ENCODE measurements around the gene B3GALT6. TPM values are rescaled to one million over a fixed set of nuclear protein-coding genes. Genes with fewer than 3 reads are reported as not detected.
A peak's percentile ranks its signal among the peaks of the same experiment; 100 is the strongest.

Gene B3GALT6
- polyA plus RNA-seq, 3 donors, result 15.2 to 18.8 (median 18.4) TPM

DNA sequence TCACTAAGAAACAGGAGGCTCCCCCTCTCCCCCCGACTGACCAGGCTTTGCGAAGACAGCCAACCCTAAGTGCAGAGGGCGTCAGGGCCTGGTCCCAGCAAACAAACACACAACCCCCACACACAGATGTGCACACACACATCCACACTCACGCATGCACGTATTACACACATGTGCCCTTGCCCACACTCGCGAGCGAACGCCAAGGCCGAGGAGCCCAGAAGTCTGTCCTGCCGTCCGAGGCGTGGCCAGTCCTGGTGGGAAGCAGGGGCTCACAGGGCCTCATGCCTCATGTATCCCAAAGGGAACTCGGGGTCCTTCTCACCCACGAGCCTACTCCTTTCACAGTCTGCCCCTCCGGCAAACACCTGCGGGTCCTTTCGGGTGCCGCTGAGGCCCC, 2.3 kb upstream of the B3GALT6 start:
- no peak for DNase-seq (ENCODE audit: low read depth in 3 of 3, low spot score in 2 of 3)

DNA sequence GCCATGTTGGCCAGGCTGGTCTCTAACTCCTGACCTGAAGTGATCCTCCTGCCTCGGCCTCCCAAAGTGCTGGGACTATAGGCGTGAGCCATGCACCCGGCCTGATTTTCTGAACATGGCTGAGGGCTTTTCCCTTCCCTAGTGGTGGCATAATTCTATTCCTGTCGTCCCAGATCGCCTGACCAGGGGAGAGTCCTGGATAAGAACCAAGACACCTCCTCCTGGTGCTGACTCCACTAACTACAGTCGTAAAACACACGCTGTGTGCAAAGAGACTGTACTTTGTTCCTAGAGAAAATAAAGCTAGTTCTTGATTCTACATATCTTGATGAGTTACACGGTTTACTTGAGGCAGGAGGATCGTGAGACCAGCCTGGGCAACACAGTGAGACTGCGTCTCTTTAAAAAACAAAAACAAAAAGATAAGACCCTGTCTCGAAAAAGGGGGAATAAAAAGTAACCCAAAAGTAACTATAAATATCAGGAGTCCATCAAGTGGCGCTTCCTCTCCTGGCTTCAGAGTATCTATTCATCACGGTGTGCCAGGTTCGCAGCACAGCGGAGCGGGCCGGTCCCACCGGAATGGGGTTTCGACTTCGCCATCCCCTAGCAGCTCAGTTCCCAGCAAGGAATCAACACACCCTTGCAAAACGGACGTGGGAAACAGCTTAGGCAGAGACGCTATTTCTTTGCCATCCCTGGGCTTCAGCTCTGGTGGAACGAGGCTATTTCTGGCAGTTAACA, 1.2 kb upstream of the B3GALT6 start:
- no peak for DNase-seq (ENCODE audit: low read depth in 3 of 3, low spot score in 2 of 3)

DNA sequence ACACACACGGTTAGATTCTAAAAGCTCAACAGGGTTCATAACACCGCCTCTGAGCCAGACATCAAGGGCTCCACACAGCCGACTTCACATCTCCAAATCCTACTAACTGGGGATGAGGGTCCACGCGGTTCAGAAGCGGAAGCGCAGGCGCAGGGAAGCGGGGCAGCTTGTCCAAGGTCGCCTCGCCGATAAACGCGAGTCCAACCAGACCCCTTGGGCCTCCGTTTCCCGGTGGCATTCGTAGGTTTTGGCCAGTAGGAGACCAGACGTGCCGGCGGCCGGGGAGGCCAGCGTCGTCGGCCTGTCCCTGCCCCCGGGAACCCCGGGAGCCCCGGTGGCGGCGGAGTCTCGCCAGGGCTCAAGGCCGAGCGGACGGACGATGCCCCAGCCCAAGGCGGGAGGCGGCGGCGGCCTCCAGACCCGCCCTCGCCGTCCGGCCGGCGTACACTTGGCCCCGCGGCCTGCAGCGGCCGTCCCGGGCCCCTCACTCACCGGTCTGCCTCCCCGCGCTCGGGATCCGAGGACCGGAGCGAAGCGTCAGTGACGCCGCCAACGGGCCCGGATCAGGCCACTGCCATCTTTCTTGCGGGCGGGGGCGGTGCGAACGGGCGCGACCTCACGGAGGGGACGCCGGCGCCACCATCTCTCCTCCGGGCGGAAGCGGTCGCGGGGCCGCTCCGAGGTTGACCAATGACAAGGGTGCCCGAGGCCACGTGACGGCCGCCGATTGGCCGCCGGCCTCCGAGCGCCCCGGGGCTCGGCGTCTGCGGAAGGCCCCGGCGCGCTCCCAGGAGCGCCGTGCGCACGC, 433 bp upstream of the B3GALT6 start, which contains the start of gene SDF4:
Gene SDF4 (minus strand): TSS at position 602 of the 808 bp plus-strand sequence. CDS start 3,229 bp downstream, outside the sequence.
- peak; percentile 85 to 92 (median 90) for DNase-seq (ENCODE audit: low read depth in 3 of 3, low spot score in 2 of 3)

DNA sequence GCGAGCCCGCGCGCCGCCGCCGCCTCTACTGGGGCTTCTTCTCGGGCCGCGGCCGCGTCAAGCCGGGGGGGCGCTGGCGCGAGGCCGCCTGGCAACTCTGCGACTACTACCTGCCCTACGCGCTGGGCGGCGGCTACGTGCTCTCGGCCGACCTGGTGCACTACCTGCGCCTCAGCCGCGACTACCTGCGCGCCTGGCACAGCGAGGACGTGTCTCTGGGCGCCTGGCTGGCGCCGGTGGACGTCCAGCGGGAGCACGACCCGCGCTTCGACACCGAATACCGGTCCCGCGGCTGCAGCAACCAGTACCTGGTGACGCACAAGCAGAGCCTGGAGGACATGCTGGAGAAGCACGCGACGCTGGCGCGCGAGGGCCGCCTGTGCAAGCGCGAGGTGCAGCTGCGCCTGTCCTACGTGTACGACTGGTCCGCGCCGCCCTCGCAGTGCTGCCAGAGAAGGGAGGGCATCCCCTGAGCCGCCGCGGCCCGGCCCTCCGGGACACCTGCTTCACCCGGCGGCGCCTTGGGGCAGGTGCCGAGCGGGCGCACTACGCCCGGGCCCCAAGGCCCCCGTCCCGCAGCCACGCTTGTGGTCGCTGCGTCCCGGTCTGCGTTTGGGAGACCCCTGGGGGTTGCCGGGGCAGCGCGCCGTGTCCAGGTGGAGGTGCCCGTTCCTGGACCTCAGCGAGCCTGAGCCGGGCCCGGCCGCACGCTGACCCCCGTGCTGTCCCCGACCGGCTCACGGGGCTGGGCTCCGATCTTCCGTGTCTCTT, 944 bp downstream of the B3GALT6 start:
- DNase-seq (ENCODE audit: low read depth in 3 of 3, low spot score in 2 of 3), result no peak

DNA sequence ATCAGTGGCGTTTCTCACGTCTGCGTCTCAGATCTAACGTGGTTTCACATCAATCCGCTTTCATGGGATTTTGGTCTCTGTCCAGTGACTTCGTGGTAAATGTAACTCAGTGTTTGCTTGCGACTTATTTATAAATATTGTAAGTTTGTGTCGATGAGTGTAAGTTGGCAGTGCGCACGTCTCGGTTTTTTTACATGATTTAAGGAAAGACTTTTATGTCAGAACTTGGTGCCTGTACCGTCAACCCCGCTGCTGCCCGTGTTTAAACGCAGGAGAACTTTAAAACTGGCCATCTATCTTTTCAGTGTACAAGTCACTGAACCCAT, 1.5 kb downstream of the B3GALT6 start:
- DNase-seq (ENCODE audit: low read depth in 3 of 3, low spot score in 2 of 3), result no peak

DNA sequence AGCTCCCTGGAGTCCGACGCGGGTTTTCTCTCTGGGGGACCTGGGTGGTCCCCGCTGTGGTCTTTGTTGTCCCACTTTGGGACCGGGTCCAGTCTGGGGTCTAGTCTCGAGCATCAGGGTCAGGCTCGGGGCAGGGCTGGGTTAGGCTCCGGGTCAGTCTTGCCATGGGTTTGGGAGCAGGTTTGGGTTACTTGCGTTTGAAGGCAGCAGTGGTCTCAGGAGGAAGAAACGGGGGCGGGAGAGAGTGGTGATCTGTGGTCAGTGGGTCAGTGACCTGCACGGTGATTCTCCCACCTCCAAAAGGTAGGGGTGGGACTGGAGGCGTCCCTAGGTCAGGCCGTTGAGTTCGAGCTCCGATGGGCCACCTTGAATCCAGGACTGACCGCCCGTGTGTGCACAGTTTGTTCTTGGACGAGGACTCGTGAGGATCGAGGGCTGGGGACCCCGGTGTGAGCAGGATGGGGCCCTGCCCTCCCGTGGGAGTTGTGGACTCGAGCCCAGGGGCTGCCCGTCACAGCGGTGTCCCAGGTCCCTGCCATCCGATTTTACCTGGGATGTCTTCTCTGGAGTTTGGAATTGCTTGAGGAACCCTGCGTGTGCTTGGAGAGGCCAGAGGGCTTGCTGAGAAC, 2.3 kb downstream of the B3GALT6 start:
- DNase-seq (ENCODE audit: low read depth in 3 of 3, low spot score in 2 of 3), result no peak

DNA sequence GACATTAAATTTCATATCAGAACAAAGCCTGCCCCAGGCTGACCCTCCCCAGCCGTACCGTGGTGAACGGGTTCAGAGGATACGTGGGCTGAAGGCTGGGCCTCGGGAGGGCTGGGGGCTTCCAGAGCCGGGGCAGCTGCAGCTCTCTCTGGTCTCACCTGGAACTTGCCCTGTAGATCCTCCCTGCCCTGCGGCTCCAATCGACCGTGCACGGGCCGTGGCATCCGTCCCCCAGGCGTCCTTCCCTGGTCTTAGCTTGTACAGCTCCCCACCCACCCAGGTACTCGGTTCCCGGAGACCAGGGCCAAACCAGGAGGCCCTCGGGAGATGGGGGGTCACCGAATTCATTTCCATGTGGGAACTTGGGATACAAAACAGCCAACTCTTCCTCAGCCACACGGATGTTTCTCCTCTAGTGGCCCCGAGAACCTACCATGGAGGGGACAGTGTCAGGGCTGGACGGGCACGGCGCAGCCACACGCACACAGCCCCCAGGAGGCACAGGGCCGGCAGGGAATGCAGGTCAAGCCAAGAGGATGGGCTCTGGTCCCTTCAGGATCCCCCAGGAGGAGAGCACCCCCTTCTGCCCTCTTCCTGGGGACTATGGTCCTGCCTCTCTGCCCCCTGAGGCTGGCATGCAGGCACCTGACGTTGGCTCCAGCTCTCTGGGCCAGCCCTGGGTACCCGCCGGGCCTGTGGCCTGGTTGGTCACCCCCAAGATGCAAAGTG, 3.1 kb downstream of the B3GALT6 start:
- DNase-seq (ENCODE audit: low read depth in 3 of 3, low spot score in 2 of 3), result no peak

DNA sequence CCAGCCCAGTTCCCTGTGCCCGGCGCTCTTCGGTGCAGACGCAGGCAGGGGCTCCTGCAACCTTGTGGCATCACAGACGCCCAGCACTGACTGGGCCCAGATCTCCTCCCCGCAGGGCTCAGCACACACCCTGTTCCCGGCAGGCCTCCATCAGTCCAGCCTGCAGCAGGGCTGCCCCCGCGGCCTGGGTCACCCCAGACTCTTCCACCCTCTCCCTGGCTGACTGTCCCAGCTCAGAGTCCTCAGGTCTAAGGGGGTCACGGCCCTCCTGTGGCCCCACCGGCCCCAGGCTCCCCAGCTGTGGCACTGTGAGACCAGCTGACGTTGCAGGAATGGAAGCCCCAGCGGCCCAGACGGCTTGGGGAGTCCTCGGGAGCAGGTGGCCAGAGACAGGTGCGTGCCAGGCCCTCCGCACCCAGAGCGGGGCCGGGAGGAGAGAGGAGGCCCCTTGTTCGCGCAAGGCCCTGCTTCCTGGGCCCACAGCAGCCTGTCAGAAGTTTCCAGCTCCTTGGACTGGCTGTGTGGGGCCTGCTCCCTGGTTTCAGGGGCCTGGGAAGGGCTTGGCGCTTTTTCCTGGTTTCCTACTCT, 4.2 kb downstream of the B3GALT6 start:
- no peak for DNase-seq (ENCODE audit: low read depth in 3 of 3, low spot score in 2 of 3)

DNA sequence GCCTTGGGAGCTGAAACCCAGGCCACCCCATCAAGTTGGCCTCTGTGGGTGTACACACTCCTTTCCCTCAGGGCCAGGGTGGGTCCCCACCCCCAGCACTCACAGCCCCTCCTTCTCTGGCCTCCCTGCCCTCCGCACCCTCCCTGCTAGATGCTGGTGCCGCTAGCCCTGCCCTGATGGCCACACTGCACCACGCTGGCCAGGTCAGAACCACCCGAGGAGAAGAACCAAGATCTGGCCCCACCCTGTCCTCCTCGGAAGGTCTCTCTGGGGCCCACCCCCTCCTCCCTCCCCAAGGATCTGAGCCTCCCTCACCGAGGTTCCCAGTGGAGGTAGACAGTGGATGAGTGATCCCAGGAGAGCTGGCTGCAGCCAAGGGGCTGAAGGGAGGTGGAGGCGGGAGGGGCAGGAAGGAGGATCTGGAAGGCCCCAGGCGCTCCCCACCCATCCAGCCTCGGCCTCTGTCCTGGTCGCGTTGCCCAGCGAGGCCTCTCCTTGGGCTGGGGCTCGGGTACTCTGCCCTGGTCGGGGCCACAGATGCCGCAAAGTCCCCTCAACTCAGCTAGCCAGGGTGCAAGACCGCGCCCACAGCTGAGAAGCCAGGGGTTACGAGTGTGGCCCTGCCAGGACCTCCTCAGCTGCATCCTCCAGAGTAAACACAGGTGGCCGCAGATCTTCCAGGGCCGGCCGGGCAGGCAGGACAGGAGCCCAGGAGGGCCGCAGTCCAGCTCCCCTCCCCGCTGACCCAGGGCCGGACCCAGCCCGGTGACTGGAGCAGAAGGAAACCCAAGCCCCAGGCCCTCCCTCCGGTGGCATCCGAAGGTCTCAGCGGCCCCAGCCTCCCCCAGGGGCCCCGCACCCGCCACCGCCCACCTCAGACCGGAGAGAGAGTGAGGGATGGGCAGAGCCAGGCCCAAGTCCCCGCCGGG, 5.2 kb downstream of the B3GALT6 start:
- no peak for DNase-seq (ENCODE audit: low read depth in 3 of 3, low spot score in 2 of 3)

DNA sequence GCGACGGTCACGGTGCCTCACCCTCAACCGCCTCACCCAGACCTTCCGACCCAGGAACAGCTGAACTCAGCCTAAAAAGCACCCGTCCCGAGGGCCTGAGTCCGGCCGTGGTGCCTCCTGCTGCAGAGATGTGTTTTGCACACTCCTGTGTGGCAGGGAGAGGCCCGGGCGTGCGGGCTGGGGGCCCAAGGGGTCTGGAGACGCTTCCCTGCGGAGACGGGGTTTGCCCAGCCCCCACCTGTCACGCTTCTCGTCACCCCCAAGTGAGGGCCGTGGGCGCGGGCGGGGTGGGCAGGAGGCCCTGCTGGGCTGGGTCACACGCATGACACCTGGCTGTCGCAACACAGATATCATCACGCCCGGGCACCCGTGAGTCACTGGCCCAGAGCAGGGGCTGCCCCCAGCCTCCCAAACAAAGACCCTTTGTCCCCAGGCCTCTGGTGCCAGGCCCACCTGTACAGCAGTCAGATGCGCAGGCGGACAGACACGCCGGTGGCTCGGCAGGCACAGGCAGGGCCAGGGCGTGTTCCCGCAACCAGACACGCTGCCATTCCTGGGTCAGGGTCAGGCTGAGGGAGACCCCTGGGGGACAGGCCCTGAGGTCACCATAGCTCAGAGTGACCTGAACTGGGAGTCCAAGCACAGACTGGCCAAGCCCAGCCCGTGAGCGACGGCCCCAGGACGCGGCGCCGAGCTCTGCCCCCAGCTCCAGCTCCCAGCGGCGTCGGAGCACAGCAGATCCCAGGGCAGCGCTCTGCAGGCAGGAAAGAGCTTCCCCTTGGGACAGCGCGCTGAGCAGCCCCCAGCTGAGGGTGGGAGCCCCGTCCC, 6.1 kb downstream of the B3GALT6 start:
- DNase-seq (ENCODE audit: low read depth in 3 of 3, low spot score in 2 of 3), result no peak

DNA sequence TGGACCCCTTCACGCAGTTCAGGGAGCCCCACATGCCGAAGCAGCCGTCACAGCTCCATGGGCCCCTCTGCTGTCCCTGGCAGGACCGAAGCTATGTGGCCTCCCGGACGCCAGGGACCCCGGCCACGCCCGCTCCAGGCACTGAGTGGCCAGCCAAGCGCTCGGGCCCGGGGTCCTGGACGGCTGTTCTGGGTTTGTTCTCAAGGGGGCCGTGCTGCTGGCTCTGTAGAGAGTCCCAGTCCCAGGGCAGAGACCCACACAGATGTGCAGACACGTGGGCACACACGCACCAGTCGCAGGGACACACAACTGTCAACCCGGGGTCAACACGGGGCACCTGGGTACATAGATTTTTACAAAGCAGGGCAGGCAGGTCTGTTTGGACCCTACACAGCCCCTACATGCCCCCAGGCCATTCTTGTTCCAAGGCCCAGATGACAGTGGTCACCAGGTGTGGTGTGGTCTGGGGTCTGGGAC, 6.7 kb downstream of the B3GALT6 start:
- DNase-seq (ENCODE audit: low read depth in 3 of 3, low spot score in 2 of 3), result no peak

DNA sequence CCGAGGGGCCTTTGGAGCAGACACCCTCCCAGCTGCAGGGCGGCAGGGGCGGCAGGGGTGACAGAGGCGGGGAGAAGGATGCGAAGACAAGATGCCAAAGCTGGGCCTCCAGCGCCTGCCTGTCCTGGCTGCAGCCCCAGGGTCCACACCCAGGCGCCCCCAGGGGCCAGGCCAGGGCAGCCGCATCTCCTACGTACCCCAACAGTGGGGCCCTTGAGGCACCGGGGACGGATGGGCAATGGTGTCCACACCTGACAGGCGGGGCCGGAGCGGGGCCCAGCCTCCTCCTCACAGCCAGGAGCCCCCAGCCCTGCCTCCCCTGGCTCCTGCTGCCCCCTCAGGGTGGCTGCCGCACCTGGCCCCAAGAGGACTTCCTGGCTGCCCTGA, 7.2 kb downstream of the B3GALT6 start:
- DNase-seq (ENCODE audit: low read depth in 3 of 3, low spot score in 2 of 3), result no peak

DNA sequence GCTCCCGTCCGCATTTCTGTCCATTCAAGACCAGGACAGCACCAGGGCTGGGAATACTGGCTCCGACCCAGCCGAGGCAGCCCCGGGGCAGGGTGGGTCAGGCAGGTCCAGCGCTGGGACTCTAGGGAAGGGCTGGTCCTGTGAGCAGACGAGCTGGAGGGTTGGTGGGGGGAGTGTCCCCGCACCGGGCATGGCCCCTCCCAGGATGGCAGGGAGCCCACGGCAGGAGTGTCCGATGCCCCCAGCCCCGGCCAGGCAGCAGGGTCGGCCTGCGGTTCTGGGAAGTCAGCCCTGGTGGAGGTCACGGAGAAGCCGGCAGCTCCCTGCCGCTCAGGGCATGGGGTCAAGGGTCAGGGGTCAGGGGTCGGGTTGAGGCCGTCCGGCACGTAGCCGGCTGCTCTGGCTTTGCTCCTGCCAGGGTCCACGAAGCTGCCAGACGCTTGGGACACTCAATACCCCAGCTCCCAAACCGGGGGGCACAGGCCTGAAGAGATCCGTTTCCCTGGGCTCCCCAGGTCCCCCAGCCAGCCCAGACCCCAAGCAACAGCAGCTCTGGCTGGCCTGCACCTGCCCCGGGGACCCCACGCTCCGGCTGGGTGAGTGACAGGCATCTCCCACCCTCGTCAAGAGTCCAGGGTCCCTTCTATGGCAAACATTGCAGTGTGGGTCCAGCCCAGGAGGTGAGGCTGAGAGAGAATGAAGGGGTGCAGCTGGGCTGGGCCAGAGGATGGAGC, 7.7 kb downstream of the B3GALT6 start:
- no peak for DNase-seq (ENCODE audit: low read depth in 3 of 3, low spot score in 2 of 3)

DNA sequence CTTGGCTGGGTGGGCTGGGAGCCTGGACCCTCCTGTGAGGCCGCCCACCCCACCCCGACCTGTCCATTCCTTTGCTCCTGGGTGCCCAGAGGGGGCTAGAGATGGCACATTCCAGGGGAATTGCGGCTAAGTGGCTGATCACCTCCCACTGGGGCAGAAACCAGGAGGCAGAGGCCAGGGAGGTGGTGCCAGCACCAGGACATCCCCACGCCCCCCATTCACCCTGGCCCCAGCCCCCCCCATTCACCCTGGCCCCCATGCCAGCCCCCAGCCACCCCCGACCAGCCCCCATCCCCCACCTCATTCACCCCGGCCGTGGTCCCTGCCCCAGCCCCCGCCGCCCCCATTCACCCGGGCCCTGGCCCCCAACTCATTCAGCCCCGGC, 8.3 kb downstream of the B3GALT6 start:
- DNase-seq (ENCODE audit: low read depth in 3 of 3, low spot score in 2 of 3), result no peak

DNA sequence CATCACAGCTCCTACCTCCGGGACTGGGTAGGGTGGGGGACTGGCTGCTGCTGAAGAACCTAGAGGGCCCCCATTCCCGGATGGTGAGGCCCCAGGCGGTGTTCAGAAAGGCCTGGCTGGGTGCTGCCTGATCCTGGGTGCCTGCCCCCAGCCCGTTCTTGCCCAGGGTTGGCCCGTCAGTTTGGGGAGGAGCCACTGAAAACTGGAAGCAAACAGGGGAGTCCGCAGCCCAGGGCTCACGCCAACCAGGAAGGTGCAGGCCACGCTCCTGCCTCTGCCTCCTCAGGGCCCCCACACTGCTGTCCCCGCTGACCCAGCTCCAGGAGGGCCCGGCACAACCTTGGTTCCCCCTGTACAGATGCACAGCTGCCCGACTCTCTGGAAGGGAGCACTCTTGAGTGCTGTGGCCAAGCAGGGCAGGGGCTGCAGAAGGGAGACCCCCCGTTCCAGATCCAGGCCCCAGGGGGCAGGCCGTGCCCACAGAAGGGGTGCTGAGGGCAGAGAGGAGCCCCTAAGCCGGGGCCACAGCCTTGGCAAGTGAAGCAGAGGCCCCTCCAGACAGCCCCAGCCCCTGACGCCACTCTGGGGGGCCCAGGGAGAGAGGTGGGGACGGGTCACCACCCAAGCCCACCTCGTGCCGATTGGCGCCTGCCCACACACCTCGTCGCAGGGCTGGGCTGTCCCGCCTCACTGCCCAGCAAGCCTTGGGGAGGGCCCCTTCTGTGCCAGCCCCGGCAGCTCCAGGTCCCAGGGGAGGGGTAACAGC, 9.0 kb downstream of the B3GALT6 start:
- no peak for DNase-seq (ENCODE audit: low read depth in 3 of 3, low spot score in 2 of 3)

DNA sequence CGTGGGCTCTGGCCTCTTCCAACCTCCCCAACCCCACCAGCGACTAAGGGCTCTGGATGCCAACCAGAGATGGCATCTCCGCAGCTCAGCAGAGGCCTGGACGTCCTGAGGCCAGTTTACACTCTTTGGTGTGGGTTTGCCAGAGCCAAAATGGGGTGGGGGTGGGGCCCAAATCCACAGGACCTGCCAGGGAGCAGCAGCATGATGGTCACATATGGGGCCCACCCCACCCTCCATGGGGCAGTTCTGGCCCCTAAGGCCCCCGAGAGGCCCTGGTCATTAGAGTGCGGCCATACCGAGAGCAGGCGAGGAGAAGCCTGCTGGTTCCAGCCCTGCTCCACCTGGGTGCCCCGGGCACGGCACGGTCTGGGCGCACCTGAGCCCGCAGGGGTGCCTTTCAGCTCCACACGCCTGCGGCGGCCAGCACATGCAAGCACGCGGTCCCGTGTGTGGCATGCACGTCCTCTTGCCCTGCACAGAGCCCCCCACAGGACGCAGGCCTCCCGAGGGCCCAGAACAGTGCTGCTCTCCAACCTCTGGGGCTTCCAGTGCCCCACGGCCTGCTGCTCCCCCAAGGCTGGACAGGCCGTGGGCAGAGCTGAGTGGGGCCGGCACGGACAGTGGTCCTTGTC, 9.7 kb downstream of the B3GALT6 start:
- DNase-seq (ENCODE audit: low read depth in 3 of 3, low spot score in 2 of 3), result no peak
